ENCODE data around the gene RHOT2.

RHOT2 gene

GRCh38 chr16:671353-672131, 3.6 kb downstream of the RHOT2 start:
- DNase-seq: no peak

GRCh38 chr16:672371-672770, 4.4 kb downstream of the RHOT2 start:
- DNase-seq: no peak

- DNase-seq: no peak
Measured at GRCh38 chr16:672851-673250, 4.9 kb downstream of the RHOT2 start.

DNA sequence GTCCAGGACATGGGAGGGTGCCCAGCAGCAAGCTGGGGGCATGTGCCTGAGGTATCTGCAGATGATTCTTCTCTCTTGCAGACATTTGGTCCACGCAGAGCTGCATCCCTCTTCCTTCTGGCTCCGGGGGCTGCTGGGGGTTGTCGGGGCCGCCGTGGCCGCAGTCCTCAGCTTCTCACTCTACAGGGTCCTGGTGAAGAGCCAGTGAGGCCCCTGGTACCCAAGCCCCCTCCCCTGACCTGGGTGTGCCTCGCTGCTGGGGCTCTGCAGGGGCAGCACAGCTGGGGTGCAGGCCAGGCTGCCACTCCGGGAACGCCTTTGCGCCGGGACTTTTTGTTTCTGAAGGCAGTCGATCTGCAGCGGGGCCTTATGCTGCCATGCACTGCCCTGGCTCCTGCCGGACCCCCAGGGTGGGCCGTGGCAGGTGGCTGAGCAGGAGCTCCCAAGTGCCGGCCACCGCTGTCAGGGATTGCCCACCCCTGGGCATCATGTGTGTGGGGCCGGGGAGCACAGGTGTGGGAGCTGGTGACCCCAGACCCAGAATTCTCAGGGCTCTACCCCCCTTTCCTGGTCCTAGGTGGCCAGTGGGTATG, 5.6 kb downstream of the RHOT2 start:
- DNase-seq: no peak

DNA sequence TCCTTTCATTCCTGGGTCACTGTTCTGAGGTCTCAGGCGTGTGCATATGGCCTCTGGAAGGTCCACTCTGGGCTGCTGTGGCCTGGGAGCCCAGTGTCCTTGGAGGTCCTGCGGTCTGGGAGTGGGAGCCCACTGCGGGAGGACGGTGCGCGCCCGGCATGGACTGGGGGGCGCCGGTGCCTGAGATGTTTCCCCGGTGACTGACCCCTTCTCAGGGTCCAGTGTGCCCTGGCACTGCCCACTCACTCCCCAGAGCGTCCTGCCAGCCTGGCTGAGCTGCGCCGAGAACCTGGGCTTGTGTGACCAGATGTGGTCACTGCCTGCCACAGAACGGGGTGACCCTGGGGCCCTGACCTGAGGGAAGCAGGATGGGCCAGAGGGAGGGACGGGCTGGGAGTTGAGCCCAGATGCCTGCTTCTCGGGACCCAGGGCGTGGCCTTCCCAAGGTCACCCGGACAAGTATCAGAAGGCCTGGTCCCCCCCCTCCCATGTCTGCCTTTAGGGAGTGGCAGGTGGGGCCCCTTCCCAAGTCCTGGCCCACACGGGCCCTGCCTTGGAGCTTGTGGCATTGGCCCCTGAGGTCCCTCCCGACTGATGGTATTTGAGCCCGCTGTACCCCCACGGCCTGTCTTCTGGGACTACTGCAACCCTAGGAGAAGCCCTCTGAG, 6.4 kb downstream of the RHOT2 start:
- DNase-seq: no peak

DNA sequence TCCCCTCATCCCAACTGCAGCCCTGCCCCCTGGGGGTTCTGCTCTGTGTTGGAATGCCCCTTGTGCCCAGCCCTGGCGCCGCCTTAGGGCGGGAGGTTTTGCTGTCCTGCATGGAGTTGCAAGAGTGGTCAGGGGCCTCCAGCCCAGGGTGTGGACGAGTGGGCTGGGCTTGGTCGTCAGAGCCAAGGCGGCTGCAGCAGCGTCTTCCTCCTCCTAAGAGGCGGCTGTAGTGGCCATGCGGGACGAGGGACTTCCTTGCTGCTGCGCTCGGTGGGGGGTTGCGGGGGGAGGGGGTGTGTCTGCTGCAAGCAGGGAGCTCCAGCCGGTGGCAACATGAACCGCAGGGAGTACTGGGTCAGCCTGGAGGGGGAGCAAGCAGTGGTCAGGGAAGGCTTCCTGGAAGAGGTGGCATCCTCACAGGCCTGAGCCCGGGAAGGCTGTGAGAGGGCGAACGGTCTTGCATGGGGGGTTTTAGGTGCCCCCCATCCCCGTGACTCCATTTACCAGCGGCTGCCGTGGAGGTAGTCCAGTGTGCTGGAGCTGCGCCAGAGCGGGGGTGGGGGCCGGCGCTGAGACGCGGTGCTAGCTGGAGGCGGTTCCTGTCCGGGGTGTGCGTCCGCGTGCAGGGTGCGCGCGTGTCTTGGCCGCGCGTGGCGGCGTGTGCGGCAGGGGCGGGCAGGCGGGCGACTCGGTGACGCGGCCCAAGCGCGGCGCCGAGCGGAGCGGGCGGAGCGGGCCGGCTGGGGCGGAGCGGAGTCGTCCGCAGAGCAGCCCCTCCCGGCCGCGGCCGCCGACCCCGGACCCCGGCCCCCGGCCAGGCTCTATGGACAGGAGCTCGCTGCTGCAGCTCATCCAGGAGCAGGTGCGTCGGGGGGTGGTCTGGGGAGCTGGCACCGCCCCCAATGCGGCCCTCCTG, 7.3 kb downstream of the RHOT2 start, which contains the start of gene RHBDL1:
Gene RHBDL1 (plus strand): TSS at position 704 of the 916 bp plus-strand sequence. CDS start 120 bp downstream, at position 824.
- DNase-seq: no peak

DNA sequence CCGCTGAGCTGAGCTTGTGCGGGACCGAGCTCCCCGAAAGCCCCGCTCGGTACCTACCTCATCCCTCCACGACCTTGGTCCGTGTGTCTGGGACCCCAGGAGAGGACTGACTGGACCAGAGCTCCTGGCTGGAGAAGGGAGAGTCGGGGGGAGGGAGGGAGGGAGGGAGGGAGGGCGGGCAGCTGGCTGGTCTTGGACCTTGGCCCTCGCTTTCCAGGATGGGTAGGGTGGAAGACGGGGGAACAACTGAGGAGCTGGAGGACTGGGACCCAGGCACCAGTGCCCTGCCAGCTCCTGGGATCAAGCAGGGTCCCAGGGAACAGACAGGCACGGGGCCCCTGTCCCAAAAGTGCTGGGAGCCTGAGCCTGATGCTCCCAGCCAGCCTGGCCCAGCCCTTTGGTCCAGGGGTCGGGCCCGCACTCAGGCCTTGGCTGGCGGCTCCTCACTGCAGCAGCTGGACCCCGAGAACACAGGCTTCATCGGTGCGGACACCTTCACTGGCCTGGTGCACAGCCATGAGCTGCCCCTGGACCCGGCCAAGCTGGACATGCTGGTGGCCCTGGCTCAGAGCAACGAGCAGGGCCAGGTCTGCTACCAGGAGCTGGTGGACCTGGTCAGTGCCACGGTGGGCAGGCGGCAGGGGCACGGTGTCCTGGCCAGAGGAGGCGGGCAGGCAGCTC, 8.1 kb downstream of the RHOT2 start:
- DNase-seq: no peak

DNA sequence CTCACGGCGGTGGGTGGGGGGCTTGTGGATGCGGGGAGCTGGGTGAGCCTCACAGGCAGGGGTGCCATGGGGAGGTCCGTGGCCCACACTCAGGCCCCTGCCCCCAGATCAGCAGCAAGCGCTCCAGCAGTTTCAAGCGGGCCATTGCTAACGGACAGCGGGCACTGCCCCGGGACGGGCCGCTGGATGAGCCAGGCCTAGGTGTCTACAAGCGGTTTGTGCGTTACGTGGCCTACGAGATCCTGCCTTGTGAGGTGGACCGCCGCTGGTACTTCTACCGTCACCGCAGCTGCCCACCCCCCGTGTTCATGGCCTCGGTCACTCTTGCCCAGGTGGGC, 8.6 kb downstream of the RHOT2 start:
- DNase-seq: no peak

GRCh38 chr16:676913-677312, 9.0 kb downstream of the RHOT2 start:
- DNase-seq: no peak

DNA sequence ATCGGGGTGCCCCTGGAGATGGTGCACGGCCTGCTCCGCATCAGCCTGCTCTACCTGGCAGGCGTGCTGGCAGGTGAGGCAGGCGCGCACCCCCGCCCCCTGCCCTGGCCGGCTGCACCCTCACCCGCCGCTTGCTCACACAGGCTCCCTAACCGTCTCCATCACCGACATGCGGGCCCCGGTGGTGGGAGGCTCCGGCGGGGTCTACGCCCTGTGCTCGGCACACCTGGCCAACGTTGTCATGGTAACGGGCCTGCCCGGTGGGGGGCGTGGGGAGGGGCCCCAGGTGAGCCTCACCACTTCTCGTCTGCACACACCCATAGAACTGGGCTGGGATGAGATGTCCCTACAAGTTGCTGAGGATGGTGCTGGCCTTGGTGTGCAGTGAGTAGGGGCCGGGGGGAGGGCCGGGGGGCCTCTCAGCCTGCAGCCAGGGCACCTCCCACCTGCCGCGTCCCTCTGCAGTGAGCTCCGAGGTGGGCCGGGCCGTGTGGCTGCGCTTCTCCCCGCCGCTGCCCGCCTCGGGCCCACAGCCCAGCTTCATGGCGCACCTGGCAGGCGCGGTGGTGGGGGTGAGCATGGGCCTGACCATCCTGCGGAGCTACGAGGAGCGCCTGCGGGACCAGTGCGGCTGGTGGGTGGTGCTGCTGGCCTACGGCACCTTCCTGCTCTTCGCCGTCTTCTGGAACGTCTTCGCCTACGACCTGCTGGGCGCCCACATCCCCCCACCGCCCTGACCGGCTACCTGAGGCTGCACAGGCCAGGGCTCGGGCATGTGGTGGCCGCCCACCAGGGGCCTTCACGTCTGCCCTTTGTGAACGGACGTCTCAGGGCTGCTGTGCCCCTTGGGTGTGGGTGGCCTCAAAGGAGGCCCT, 9.6 kb downstream of the RHOT2 start:
- no peak for DNase-seq

DNA sequence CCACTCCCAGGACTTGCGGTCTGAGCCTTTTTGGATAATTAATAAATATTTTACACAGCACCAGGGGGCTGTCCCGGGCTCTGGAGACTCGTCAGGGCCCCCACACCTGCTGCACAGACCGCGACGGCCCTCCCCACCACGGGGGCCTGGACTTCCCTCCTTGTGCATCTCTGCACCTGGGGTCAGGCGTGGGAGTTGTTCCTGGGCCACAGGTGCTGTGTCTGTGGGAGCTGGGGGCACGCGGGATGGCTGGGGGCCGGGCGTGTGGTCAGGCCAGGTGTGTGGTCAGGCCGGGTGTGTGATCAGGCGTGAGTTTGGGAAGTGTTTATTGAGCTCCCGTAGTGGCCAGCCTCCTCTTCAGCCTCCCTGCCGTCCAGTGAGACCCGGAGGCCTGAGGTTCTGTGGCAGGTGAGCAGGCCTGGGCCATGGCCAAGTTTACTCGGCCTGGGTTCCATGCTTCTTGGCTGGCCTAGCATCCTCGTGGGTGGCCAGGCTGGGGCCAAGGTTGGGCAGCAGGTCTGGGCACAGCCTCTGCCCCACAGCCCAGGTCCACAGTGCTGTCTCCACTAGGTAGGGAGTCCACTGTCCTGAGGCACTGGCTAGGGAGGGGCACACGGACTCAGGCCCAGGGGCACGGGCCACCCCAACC, 10.4 kb downstream of the RHOT2 start:
- no peak for DNase-seq

DNA sequence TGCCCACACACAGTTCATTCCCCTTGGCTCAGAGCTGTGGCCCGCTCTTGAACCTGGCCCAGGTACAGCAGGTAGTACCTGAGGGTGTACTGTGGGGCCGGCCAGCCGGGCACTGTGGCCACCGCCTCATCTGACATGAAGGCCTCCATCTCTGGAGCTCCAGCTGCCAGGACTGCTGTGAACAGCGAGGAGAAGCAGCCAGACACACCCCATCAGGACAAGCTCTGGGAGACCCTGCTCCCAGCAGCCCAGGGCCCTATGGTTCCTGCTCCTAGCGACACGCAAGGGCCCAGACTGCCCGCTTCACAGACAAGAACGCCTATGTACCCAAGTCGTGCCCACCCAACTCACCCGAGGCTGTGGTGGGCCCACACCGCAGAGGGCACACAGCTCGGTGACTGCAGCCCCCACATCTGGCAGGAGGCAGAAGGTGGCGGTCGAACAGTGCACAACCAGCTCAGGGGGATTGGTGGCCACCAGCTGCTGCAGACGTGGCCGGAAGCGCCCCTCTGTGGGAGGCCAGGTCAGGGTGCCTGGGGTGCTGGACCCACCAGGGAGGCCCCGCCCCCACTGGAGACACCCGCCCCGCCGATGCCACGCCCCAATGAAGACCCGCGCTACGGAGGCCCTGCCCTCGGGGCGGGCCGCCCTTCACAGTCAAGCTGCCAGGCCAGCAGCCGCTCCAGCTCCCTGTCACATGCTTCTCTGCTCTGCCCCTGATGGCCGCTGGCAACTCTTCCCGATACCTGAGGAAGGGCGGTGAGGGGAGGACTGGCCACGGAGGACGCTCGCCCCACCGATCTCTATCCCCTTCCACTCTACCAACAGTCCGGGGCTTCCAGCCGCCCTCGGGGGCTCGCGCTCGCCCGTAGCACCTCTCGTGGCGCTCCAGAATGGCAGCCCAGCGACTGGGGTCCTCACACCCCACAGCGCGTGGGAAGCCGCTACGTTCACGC, 11.2 kb downstream of the RHOT2 start:
- DNase-seq: peak; percentile 56

DNA sequence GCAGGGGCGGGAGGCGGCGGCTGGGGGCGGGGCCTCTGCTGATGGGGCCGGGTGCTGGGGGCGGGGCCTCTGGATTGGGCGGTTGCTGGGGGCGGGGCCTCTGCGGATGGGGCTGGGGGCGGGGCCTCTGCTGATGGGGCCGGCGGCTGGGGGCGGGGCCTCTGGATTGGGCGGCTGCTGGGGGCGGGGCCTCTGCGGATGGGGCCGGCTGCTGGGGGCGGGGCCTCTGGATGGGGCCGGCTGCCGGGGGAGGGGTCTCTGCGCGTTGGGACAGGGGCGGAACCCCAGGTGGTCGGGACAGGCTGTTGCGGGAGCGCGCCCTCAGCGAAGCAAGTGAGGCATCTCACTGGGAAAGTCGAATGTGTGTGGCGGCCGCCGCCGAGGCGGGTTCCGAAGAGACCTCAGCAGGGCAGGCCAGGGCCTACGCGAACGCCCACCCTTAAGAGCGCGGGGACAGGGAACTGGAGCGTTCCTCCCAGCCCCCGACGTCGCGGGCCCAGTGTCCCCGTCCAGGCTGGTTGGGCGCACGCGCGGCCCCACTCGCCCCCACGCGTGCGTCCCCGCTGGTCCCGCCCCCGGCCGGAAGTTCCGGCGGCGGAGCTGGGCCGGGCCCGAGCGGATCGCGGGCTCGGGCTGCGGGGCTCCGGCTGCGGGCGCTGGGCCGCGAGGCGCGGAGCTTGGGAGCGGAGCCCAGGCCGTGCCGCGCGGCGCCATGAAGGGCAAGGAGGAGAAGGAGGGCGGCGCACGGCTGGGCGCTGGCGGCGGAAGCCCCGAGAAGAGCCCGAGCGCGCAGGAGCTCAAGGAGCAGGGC, 12.1 kb downstream of the RHOT2 start, which contains the start of gene STUB1:
Gene STUB1 (plus strand): TSS at position 597 of the 811 bp plus-strand sequence. CDS start 116 bp downstream, at position 713.
- peak; percentile 83 for DNase-seq

- DNase-seq: no peak
Measured at GRCh38 chr16:680625-680945, 12.7 kb downstream of the RHOT2 start.

DNA sequence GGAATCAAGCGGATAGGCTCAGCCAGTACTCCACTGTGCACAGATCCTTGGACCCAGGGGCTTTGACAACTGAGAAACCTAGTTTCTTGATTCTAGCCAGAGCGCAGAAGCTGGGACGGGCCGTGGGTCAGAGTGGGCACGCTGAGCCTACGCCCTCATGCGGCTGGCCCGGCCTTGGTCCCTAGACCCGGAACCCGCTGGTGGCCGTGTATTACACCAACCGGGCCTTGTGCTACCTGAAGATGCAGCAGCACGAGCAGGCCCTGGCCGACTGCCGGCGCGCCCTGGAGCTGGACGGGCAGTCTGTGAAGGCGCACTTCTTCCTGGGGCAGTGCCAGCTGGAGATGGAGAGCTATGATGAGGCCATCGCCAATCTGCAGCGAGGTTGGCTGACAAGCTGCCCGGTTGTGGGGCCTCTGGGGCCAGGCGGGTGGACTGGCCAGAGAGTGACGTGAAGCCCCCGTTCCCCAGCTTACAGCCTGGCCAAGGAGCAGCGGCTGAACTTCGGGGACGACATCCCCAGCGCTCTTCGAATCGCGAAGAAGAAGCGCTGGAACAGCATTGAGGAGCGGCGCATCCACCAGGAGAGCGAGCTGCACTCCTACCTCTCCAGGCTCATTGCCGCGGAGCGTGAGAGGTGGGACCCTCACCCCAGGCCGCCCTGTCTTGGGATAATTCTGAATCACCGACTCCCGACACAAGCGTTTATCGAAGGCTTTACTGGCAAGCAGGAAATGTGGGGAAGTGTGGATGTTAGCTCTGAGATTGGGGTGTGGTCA, 13.2 kb downstream of the RHOT2 start:
- DNase-seq: no peak

DNA sequence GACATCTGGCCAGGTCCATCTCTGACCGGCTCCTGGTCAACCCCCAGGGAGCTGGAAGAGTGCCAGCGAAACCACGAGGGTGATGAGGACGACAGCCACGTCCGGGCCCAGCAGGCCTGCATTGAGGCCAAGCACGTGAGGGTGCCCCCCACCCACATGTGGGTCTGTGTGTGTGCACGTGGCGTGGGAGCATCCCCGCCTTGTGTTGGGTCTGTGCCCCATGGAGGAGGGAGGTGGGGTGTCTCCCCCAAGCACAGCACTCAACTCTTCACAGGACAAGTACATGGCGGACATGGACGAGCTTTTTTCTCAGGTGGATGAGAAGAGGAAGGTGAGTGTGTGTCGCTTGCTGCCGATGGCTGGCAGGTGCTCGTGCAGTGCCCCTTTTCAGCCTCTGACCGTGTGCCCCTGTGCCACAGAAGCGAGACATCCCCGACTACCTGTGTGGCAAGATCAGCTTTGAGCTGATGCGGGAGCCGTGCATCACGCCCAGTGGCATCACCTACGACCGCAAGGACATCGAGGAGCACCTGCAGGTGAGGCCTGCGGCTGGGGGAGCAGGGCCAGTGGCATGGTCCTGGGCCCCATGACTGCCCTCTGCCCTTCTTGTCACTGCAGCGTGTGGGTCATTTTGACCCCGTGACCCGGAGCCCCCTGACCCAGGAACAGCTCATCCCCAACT, 14.0 kb downstream of the RHOT2 start:
- no peak for DNase-seq
